LNCaP clone FGC (cell line): ENCODE measurements around the gene CYB5R4.
"Not testable (repeated sequence)": the region's sequence is repeated elsewhere in the genome, so short reads cannot be mapped to it uniquely, and the experiment has no call there.

Experiments
- DNase-seq: peaks from one replicate; pipeline ENCODE4 v3.0.0-alpha.2; 2011; ENCODE audit warnings: low read depth
- H3K4me3 ChIP-seq: 2 replicates; pipeline ENCODE4 v1.5.1; 2011; ENCODE audit warnings: mild to moderate bottlenecking, low read depth, low read length, control low read depth
- CTCF ChIP-seq: IDR thresholded peaks from 2 replicates; pipeline ENCODE4 v1.5.1; 2012; ENCODE audit warnings: mild to moderate bottlenecking; ENCODE audit not compliant: control insufficient read depth, insufficient read depth; ENCODE audit errors: extremely low read depth

Gene CYB5R4

GRCh38 chr6:83890520-83890919, 31.0 kb downstream of the CYB5R4 start:
- no peak overlapping the region for H3K4me3 ChIP-seq
- no peak for DNase-seq
- no peak for TF ChIP-seq CTCF

DNA sequence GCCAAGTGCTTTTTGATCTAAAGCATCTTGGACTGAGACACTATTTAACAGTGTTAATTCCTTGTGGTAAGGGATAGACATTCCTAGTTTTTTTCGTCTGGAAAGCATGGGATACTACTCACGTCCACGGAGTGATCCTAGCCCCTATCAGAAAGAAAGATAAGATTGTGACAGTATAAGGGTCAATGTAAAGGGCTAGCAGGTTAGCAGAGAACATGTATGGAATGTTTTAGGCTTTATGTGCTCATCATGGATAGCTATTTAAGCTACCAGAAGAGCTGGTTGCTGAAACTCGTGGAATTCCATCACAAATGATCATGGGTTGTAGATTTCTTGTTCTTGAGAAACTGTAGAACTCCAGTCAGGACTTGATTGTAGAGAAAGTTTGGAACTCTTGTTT, 32.1 kb downstream of the CYB5R4 start:
- TF ChIP-seq CTCF, result no peak
- no peak for DNase-seq

DNA sequence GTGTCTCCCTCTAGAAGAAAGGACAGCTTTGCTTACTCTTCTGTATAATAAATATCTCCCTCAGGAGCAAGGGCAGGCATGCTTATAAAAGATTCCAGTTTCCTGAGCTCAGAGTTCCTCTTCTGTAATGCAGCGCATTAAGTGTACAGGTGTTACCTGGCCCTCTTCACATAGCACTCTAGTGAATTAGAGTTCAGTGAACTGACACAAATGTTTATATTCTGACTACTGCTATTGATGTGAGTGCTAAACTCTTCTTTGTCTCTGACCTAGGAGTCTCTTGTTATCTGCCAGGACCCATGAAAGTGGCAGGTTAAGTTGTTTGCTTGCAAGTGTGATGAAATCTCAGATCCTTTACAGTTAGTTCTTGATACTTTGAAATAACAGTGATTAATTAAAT, 33.5 kb downstream of the CYB5R4 start:
- H3K4me3 ChIP-seq, result no peak overlapping the region
- no peak for TF ChIP-seq CTCF
- no peak for DNase-seq

More for the DNA sequence above, 32.1 kb downstream of the CYB5R4 start:
- no peak overlapping the region for H3K4me3 ChIP-seq

DNA sequence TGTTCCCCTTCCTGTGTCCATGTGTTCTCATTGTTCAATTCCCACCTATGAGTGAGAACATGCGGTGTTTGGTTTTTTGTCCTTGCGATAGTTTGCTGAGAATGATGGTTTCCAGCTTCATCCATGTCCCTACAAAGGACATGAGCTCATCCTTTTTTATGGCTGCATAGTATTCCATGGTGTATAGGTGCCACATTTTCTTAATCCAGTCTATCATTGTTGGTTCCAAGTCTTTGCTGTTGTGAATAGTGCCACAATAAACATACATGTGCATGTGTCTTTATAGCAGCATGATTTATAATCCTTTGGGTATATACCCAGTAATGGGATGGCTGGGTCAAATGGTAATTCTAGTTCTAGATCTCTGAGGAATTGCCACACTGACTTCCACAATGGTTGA, 37.6 kb downstream of the CYB5R4 start:
- not testable (repeated sequence) for DNase-seq, H3K4me3 ChIP-seq

- no peak overlapping the region for H3K4me3 ChIP-seq
- DNase-seq, result no peak
- TF ChIP-seq CTCF, result no peak
These were observed 42.1 kb downstream of the CYB5R4 start for GRCh38 chr6:83901624-83902023.

DNA sequence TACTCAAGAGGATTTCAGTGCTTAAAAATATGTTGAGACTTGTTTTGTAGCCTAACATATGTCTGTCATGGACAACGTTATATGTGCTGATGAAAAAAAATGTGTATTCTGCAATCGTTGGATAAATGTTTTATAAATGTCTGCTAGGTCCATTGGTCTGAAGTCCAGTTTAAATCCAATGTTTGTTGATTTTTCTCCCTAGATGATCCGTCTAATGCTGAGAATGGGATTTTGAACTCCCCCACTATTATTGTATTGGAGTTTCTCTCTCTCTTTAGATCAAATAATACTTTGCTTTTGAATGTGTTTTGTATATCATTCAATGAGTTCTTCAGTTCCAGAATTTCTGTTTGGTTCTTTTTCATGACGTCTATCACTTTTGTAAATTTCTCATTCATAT, 44.9 kb downstream of the CYB5R4 start:
- TF ChIP-seq CTCF, result no peak
- DNase-seq, result no peak
- no peak overlapping the region for H3K4me3 ChIP-seq

- no peak for TF ChIP-seq CTCF
- DNase-seq, result no peak
- no peak overlapping the region for H3K4me3 ChIP-seq
These were observed 46.2 kb downstream of the CYB5R4 start for GRCh38 chr6:83905648-83906047.

- DNase-seq, H3K4me3 ChIP-seq: not testable (repeated sequence)
These were observed 48.3 kb downstream of the CYB5R4 start for GRCh38 chr6:83907623-83908390.
